Measurements from ENCODE around the gene OR2F1.
"Not testable (repeated sequence)": the region's sequence is repeated elsewhere in the genome, so short reads cannot be mapped to it uniquely, and the experiment has no call there.

The OR2F1 gene

GRCh38 chr7:144010821-144011220, 56.2 kb downstream of the OR2F1 start:
- DNase-seq: not testable (repeated sequence)

- no peak for DNase-seq
These were observed 57.0 kb downstream of the OR2F1 start for GRCh38 chr7:144011458-144012230.
